Skeletal muscle satellite cell (primary cell): ENCODE results near the gene COG4.
"Not testable (repeated sequence)": the region's sequence is repeated elsewhere in the genome, so short reads cannot be mapped to it uniquely, and the experiment has no call there.

ENCODE experiments used
- H3K27me3 ChIP-seq: 2 replicates; pipeline ENCODE4 v1.7.0; 2013; ENCODE audit warnings: low read length; ENCODE audit not compliant: control insufficient read depth, insufficient read depth
- H3K36me3 ChIP-seq: 2 replicates; pipeline ENCODE4 v1.7.0; 2013; ENCODE audit warnings: mild to moderate bottlenecking, control low read depth, low read length; ENCODE audit not compliant: insufficient read depth
- H3K4me1 ChIP-seq: 2 replicates; pipeline ENCODE4 v1.7.0; 2013; ENCODE audit warnings: low read length; ENCODE audit not compliant: control insufficient read depth, insufficient read depth
- H3K4me2 ChIP-seq: 2 replicates; pipeline ENCODE4 v1.7.0; 2013; ENCODE audit warnings: mild to moderate bottlenecking, low read length
- H3K4me3 ChIP-seq: 2 replicates; pipeline ENCODE4 v1.7.0; 2013; ENCODE audit warnings: low read length
- H3K9ac ChIP-seq: 2 replicates; pipeline ENCODE4 v1.7.0; 2013; ENCODE audit warnings: mild to moderate bottlenecking, low read depth, low read length, moderate library complexity
- H3K9me3 ChIP-seq: replicated peaks from 2 replicates; pipeline ENCODE4 v1.7.0; 2013; ENCODE audit warnings: mild to moderate bottlenecking, control low read depth, low read length

Gene COG4

DNA sequence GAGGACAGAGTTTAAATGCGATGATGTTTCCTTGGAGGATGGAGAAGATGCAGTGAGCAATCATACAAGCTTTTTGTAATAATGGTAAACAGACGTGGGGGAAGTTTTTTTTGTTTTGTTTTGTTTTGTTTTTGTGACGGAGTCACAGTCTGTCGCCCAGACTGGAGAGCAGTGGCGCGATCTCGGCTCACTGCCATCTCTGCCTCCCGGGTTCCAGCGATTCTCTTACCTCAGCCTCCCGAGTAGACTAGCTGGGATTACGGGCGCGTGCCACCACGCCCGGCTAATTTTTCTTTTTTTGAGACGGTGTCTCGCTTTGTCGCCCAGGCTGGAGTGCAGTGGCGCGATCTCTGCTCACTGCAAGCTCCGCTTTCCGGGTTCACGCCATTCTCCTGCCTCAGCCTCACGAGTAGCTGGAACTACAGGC, 1.1 kb upstream of the COG4 start:
- peaks cover 51% of the 10 kb centered on the region for H3K4me1 ChIP-seq

DNA sequence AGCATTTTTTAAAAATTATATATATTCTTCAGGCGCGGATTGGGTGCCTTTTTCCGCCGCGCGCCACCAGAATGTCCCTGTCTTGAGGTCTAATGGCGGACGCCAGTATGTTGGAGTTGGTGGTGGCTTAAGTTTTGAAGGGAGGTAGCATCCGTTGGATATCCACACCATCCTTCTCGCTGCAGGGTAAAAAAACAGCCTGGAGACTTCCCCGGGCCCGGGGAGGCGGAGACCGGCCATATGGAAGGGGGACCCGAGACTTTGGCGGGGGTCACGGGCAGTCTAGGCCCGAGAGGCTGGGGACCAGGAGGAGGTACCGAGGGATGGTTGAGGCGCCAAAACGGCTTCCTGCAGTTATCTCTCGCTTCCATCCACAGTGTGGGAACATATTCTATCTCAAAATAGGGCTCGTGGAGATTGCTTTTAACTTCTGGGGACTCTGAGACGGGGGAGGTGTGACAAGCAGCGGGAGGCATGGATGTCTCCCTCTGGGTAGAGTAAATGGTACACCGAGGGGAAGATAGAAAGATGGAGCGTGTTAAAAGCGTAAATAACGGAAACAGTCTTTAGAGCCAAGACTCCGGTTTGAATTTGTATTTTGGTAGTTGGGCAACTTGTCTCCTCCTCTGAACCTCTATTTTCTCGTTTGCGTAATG, 517 bp upstream of the COG4 start, which contains the start of gene SF3B3:
TSS of gene SF3B3 (plus strand) at position 74 of the 656 bp plus-strand sequence. CDS start 2,841 bp downstream, outside the sequence.
- Histone ChIP-seq H3K4me2 (peak within 1 kb of the TSS; percentile 81), H3K36me3 (peaks cover 22% of the 10 kb centered on the region), H3K9ac (peak within 1 kb of the TSS; percentile 99), H3K9me3 (no peaks in the 10 kb centered on the region), H3K27me3 (no peaks in the 10 kb centered on the region), H3K4me3 (peak within 1 kb of the TSS; percentile 94), H3K4me1 (peaks cover 47% of the 10 kb centered on the region)

More for the DNA sequence above, 1.1 kb upstream of the COG4 start:
- H3K9ac ChIP-seq = peak overlapping the region; percentile 99
- peak overlapping the region; percentile 94 for H3K4me3 ChIP-seq
- H3K4me2 ChIP-seq = peak overlapping the region; percentile 81
- H3K9me3 ChIP-seq, H3K27me3 ChIP-seq: not testable (repeated sequence)
- H3K36me3 ChIP-seq = peaks cover 24% of the 10 kb centered on the region

GRCh38 chr16:70522216-70523075, 908 bp downstream of the COG4 start:
- Histone ChIP-seq H3K9me3 (no peaks in the 10 kb centered on the region), H3K4me3 (peak overlapping the region; percentile 94), H3K9ac (peak overlapping the region; percentile 99), H3K4me1 (peaks cover 39% of the 10 kb centered on the region), H3K36me3 (peaks cover 25% of the 10 kb centered on the region), H3K27me3 (no peaks in the 10 kb centered on the region), H3K4me2 (peak overlapping the region; percentile 81)

DNA sequence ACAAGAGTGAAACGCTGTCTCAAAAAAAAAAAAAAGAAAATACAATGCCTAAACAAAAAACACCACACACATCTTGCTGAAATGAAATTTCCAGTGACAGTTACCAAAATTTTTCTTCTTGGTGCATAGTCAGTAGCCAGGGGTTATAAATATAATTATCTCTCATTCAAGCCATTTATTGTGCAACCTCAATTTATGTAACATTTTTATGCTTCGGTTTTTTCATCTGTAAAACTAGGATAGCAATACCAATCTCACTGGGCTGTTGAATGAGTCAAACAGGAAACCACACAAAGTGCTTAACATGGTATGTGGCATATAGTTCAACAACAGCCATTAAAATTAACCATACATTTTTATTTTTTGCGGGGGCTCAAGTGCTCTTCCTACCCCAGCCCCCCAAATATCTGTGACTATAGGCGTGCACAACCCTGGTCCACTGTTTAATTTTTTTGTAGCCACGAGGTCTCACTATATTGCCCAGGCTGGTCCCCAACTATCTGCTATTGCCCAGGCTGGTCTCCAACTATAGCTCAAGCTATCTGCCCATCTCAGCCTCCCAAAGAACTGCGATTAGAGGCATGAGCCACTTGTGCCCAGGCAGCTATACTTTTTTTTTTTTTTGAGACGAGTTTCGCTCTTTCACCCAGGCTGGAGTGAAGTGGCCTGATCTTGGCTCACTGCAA, 2.6 kb downstream of the COG4 start:
- H3K9me3 ChIP-seq = no peaks in the 10 kb centered on the region
- peaks cover 29% of the 10 kb centered on the region for H3K36me3 ChIP-seq
- H3K4me1 ChIP-seq = peaks cover 23% of the 10 kb centered on the region
- no peaks in the 10 kb centered on the region for H3K27me3 ChIP-seq
- peak overlapping the region; percentile 17 for H3K4me3 ChIP-seq
- H3K4me2 ChIP-seq = peak overlapping the region; percentile 70
- H3K9ac ChIP-seq = no peak overlapping the region

DNA sequence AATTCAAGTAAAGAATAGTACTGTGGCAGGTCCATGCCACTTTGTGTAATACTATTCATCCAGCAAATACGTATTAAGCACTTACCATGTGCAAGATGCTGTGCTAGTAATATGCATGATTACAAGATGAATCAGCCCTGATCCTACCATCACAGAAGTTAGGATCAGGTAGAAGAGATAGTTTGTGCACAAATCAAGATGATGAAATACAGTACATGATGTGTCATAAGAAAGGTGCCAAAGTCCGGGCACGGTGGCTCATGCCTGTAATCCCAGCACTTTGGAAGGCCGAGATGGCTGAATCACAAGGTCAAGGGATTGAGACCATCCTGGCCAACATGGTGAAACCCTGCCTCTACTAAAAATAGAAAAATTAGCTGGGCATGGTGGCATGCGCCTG, 10.9 kb downstream of the COG4 start:
- Histone ChIP-seq H3K4me3 (no peak overlapping the region), H3K9ac (no peak overlapping the region), H3K27me3 (no peaks in the 10 kb centered on the region), H3K4me1 (no peaks in the 10 kb centered on the region), H3K9me3 (no peaks in the 10 kb centered on the region), H3K36me3 (peaks cover 66% of the 10 kb centered on the region), H3K4me2 (no peak overlapping the region)

DNA sequence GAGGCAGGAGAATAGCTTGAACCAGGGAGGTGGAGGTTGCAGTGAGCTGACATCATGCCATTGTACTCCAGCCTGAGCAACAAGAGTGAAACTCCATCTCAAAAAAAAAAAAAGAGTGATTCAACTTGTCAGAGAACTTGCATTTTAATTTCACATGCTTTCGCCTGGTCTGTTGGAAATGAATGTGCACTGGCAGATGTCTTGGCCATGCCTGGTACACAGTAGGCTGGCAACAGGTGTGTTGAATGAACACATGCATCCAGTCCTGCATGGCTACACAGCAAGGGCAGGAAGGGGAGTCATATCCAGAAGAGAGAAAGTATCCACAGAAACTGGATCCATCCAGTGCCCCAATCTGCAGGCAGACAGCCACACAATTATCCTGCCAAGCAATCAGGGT, 11.5 kb downstream of the COG4 start:
- Histone ChIP-seq H3K4me3 (no peak overlapping the region), H3K9ac (no peak overlapping the region), H3K36me3 (peaks cover 65% of the 10 kb centered on the region), H3K27me3 (no peaks in the 10 kb centered on the region), H3K9me3 (no peaks in the 10 kb centered on the region), H3K4me1 (no peaks in the 10 kb centered on the region), H3K4me2 (no peak overlapping the region)

GRCh38 chr16:70510216-70510615, 13.1 kb downstream of the COG4 start:
- Histone ChIP-seq H3K9me3 (no peaks in the 10 kb centered on the region), H3K36me3 (peaks cover 55% of the 10 kb centered on the region), H3K4me3 (no peak overlapping the region), H3K27me3 (no peaks in the 10 kb centered on the region), H3K4me2 (no peak overlapping the region), H3K9ac (no peak overlapping the region), H3K4me1 (no peaks in the 10 kb centered on the region)

- H3K4me3 ChIP-seq = no peak overlapping the region
- peaks cover 58% of the 10 kb centered on the region for H3K36me3 ChIP-seq
- no peaks in the 10 kb centered on the region for H3K9me3 ChIP-seq
- H3K27me3 ChIP-seq = no peaks in the 10 kb centered on the region
- H3K4me1 ChIP-seq = no peaks in the 10 kb centered on the region
- H3K4me2 ChIP-seq = no peak overlapping the region
- no peak overlapping the region for H3K9ac ChIP-seq
These were observed 14.6 kb downstream of the COG4 start for GRCh38 chr16:70508752-70509151.

GRCh38 chr16:70496513-70496912, 26.8 kb downstream of the COG4 start:
- H3K9ac ChIP-seq = no peak overlapping the region
- no peak overlapping the region for H3K4me3 ChIP-seq
- peaks cover 6% of the 10 kb centered on the region for H3K4me1 ChIP-seq
- H3K9me3 ChIP-seq = no peaks in the 10 kb centered on the region
- no peak overlapping the region for H3K4me2 ChIP-seq
- no peaks in the 10 kb centered on the region for H3K27me3 ChIP-seq
- H3K36me3 ChIP-seq = peaks cover 53% of the 10 kb centered on the region

DNA sequence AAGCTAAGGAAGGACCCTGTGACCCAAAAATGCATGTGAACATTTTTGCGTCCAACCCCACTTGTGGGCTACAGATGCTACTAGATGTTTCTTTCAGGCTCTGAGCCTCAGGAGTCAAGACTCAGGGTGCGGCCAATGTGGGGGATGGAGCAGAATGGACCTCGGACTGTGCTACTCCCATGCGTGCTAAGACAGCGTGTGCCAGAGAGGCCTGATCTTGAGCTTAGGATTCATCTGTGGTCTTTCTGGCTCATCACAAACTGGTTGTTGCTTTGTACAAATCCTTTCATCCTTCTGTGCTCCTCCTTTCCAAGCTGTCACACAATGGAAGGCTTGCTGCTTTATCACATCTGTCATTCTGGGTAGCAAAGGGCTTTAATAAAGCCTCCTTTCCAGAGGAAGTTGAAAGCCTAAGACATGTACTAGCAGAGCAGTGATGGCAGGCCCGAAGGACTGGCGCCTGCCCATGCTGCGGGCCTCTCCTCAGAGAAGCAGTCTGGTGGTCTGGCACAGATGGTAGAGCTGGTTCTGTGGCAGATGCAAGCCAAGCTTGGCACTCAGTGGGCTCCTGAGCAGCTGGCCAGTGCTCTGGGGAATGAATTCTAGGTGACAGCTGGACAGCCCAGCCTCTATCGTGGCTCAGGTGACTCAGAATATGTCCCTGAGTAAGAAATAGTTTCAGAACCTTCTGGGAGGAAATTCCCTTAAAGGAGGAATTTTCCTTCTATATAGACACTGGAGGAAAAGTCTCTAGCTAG, 27.8 kb downstream of the COG4 start:
- H3K4me3 ChIP-seq = no peak overlapping the region

DNA sequence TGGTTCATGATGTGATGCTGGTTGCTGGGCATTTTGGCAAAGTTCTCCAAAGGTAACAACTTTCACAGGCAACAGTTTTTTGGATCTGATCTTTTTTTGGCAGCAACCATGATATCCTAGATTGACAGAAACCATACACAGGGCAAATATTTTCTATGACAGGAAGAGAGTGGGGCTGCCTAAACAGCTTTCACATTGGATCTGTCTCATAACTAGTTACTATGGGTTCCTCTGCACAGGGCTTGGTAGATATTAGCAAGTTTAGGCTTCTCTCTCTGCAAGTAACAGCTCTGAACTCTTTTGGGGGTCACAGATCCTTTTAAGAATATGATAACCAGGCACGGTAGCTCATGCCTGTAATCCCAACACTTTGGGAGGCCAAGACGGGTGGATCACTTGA, 28.6 kb downstream of the COG4 start:
- Histone ChIP-seq H3K36me3 (peaks cover 49% of the 10 kb centered on the region), H3K9me3 (no peaks in the 10 kb centered on the region), H3K4me3 (no peak overlapping the region), H3K4me1 (peaks cover 6% of the 10 kb centered on the region), H3K27me3 (no peaks in the 10 kb centered on the region), H3K4me2 (no peak overlapping the region), H3K9ac (no peak overlapping the region)

More for the DNA sequence above, 27.8 kb downstream of the COG4 start:
- Histone ChIP-seq H3K9me3 (no peaks in the 10 kb centered on the region), H3K36me3 (peaks cover 50% of the 10 kb centered on the region), H3K4me1 (peaks cover 6% of the 10 kb centered on the region), H3K4me2 (no peak overlapping the region), H3K9ac (no peak overlapping the region), H3K27me3 (no peaks in the 10 kb centered on the region)
